ENCODE results near the gene MED8.

Gene MED8

DNA sequence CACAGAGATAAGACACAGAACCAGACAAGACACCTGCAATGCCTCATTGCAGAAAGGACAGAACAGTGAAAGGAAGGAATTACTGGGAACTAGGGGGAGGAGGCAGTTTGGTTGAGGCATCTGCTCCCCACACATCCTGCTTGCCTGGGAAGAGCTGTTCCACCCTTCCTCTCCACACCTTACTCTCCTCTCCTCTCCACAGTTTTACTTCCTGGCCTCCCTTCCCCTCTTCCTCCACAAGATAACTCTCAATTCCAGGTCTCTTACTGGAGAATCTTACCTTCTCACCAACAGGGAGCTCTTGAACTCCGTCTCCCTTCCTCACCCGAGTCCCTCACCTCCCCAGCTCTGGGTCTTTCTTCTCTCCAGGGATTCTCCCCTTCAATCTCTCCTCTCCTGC lies 23.9 kb downstream of the MED8 start:
- H3K27ac ChIP-seq (replicated peaks): no peak overlapping the region; the same call in 1 of the 2 replicates
- no peak overlapping the region for H3K4me3 ChIP-seq (replicated peaks; ENCODE audit: insufficient read depth, low read length)
- no peak for TF ChIP-seq CTCF (IDR thresholded peaks at IDR 0.05; ENCODE audit: insufficient read depth, low read length)
- no peak for TF ChIP-seq POLR2AphosphoS5 (IDR thresholded peaks at IDR 0.05; ENCODE audit: low read depth)
- TF ChIP-seq GABPA (IDR thresholded peaks at IDR 0.05; ENCODE audit: low read depth): no peak
- no peak for TF ChIP-seq SPI1 (IDR thresholded peaks at IDR 0.05; ENCODE audit: borderline replicate concordance, low read depth)
- TF ChIP-seq REST (IDR thresholded peaks at IDR 0.05; ENCODE audit: insufficient replicate concordance, low read depth): no peak
- no peaks in the 10 kb centered on the region for H3K27me3 ChIP-seq (ENCODE audit: insufficient read depth, poor library complexity, severe bottlenecking)
- no peak for DNase-seq (ENCODE audit: low read depth in 1 of 2, low spot score in 1 of 2)

- H3K4me3 ChIP-seq (replicated peaks; ENCODE audit: insufficient read depth, low read length): no peak overlapping the region
- H3K27ac ChIP-seq (replicated peaks): no peak overlapping the region
- no peak for TF ChIP-seq SPI1 (IDR thresholded peaks at IDR 0.05; ENCODE audit: borderline replicate concordance, low read depth)
- TF ChIP-seq REST (IDR thresholded peaks at IDR 0.05; ENCODE audit: insufficient replicate concordance, low read depth): no peak
- no peak for TF ChIP-seq CTCF (IDR thresholded peaks at IDR 0.05; ENCODE audit: insufficient read depth, low read length)
- TF ChIP-seq GABPA (IDR thresholded peaks at IDR 0.05; ENCODE audit: low read depth): no peak
- no peak for TF ChIP-seq POLR2AphosphoS5 (IDR thresholded peaks at IDR 0.05; ENCODE audit: low read depth)
- no peaks in the 10 kb centered on the region for H3K27me3 ChIP-seq (ENCODE audit: insufficient read depth, poor library complexity, severe bottlenecking)
- no peak for DNase-seq (ENCODE audit: low read depth in 1 of 2, low spot score in 1 of 2)
Observed at GRCh38 chr1:43363935-43364525, 25.6 kb downstream of the MED8 start.

DNA sequence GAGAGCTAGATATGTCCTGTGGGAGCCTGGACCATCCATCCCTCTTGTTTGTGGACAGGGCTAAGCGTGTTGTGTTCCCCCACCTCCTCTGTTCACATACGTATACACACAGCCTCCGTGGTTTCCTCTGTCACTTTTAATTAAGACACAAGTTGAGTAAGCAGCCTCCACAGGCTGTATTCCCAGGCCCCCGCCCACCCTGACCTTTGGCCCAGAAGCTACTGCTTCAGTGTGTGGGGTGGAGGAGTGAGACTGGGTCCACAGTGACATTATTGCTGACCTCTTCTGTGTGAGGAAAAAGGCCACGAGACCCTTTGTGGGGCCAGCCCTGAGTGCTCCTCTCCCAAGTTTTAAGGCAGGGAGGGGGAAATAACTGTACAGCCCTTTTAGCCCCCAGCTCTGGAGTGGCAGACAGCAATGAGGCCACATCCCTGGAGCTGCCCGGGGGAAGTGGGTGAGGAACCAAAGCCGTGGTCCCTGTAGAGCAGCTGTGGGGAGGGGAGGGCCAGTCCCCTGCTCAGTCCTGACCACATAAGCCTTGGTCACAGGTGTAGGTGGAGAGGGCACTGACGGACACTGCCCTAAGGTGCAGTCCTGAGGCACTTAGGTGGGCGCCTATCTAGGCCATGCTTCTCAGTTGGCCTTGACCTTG lies 26.2 kb downstream of the MED8 start:
- H3K4me3 ChIP-seq (replicated peaks; ENCODE audit: insufficient read depth, low read length): no peak overlapping the region
- H3K27me3 ChIP-seq (ENCODE audit: insufficient read depth, poor library complexity, severe bottlenecking): no peaks in the 10 kb centered on the region
- DNase-seq (ENCODE audit: low read depth in 1 of 2, low spot score in 1 of 2): peak in 1 of 2 experiments; percentile 12
- H3K27ac ChIP-seq (replicated peaks): no peak overlapping the region
- TF ChIP-seq POLR2AphosphoS5 (IDR thresholded peaks at IDR 0.05; ENCODE audit: low read depth) (no peak), SPI1 (IDR thresholded peaks at IDR 0.05; ENCODE audit: borderline replicate concordance, low read depth) (no peak), GABPA (IDR thresholded peaks at IDR 0.05; ENCODE audit: low read depth) (no peak), REST (IDR thresholded peaks at IDR 0.05; ENCODE audit: insufficient replicate concordance, low read depth) (no peak)
